HEK293T (cell line): ENCODE results near the gene EPHA2.

ENCODE experiments used
- CTCF ChIA-PET: fragments of 350-600 bp; formaldehyde crosslinking; extraction: SDS; loops from one replicate; lab custom pipeline; 2021; ENCODE audit warnings: antibody characterized with exemption, inconsistent platforms; lab: Yijun Ruan, JAX
- POLR2A ChIA-PET: fragments of 350-600 bp; formaldehyde crosslinking; extraction: SDS; loops from one replicate; lab custom pipeline; 2020; ENCODE audit warnings: antibody characterized with exemption, inconsistent platforms; lab: Yijun Ruan, JAX
- DNase-seq: peaks from one replicate; pipeline ENCODE4 v3.0.0; 2012; ENCODE audit warnings: mixed read lengths; ENCODE audit errors: extremely low spot score
- ARNT ChIP-seq: fragments of 450-650 bp; IDR thresholded peaks from 2 replicates; pipeline ENCODE4 v1.6.1; 2017; ENCODE audit warnings: mild to moderate bottlenecking
- BHLHE40 ChIP-seq: fragments of 450-650 bp; IDR thresholded peaks from 2 replicates; pipeline ENCODE4 v1.6.1; 2016; ENCODE audit warnings: mild to moderate bottlenecking, moderate library complexity, borderline replicate concordance
- CTBP1 ChIP-seq: fragments of 450-650 bp; IDR thresholded peaks from 2 replicates; pipeline ENCODE4 v1.6.1; 2016; ENCODE audit warnings: borderline replicate concordance
- ELF4 ChIP-seq: fragments of 450-650 bp; IDR thresholded peaks from 2 replicates; pipeline ENCODE4 v1.6.1; 2017; ENCODE audit warnings: antibody characterized with exemption
- FOXA1 ChIP-seq: fragments of 450-650 bp; IDR thresholded peaks from 2 replicates; pipeline ENCODE4 v1.6.1; 2016; ENCODE audit warnings: mild to moderate bottlenecking
- FOXK2 ChIP-seq: fragments of 450-650 bp; IDR thresholded peaks from 2 replicates; pipeline ENCODE4 v1.6.1; 2016; ENCODE audit warnings: mild to moderate bottlenecking
- FOXM1 ChIP-seq: fragments of 450-650 bp; IDR thresholded peaks from 2 replicates; pipeline ENCODE4 v1.6.1; 2017; ENCODE audit warnings: mild to moderate bottlenecking, borderline replicate concordance
- HDGF ChIP-seq: fragments of 450-650 bp; IDR thresholded peaks from 2 replicates; pipeline ENCODE4 v1.6.1; 2017; ENCODE audit warnings: antibody characterized with exemption, borderline replicate concordance
- L3MBTL2 ChIP-seq: fragments of 450-650 bp; conservative IDR thresholded peaks from 2 replicates; pipeline ENCODE4 v1.6.1; 2016; ENCODE audit warnings: mild to moderate bottlenecking
- LEF1 ChIP-seq: fragments of 450-650 bp; IDR thresholded peaks from 2 replicates; pipeline ENCODE4 v1.6.1; 2017; ENCODE audit warnings: mild to moderate bottlenecking, borderline replicate concordance
- NFRKB ChIP-seq: fragments of 450-650 bp; IDR thresholded peaks from 2 replicates; pipeline ENCODE4 v1.6.1; 2016; ENCODE audit warnings: mild to moderate bottlenecking, moderate library complexity
- SP1 ChIP-seq: fragments of 450-650 bp; IDR thresholded peaks from 2 replicates; pipeline ENCODE4 v1.6.1; 2017
- SUZ12 ChIP-seq: fragments of 450-650 bp; IDR thresholded peaks from 2 replicates; pipeline ENCODE4 v1.6.1; 2016; ENCODE audit warnings: mild to moderate bottlenecking
- TARDBP ChIP-seq: fragments of 450-650 bp; IDR thresholded peaks from 2 replicates; pipeline ENCODE4 v1.6.1; 2016
- ZNF384 ChIP-seq: fragments of 450-650 bp; IDR thresholded peaks from 2 replicates; pipeline ENCODE4 v1.6.1; 2016
- TF ChIP-seq, protein P1 (sequence below): fragments of 450-650 bp; IDR thresholded peaks from 2 replicates; pipeline ENCODE4 v1.6.1; 2016

EPHA2 gene

GRCh38 chr1:16174261-16174868, 18.5 kb upstream of the EPHA2 start:
- TF ChIP-seq, protein P1, sequence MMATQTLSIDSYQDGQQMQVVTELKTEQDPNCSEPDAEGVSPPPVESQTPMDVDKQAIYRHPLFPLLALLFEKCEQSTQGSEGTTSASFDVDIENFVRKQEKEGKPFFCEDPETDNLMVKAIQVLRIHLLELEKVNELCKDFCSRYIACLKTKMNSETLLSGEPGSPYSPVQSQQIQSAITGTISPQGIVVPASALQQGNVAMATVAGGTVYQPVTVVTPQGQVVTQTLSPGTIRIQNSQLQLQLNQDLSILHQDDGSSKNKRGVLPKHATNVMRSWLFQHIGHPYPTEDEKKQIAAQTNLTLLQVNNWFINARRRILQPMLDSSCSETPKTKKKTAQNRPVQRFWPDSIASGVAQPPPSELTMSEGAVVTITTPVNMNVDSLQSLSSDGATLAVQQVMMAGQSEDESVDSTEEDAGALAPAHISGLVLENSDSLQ, result no peak
- TF ChIP-seq SUZ12 (no peak), TARDBP (no peak), CTBP1 (no peak), ZNF384 (no peak), NFRKB (no peak), SP1 (no peak), FOXM1 (no peak), ARNT (no peak), ELF4 (no peak), LEF1 (no peak), FOXK2 (no peak), FOXA1 (no peak), HDGF (no peak), BHLHE40 (no peak), L3MBTL2 (no peak)
- ChIA-PET POLR2A (no interaction called here), CTCF (no interaction called here)
- no peak for DNase-seq

GRCh38 chr1:16173447-16174260, 17.8 kb upstream of the EPHA2 start:
- ChIA-PET CTCF (interaction anchor here (0.9 kb wide), 1 partner anchor 91 kb away, joined by 5 read pairs; no protein-coding TSS in a partner anchor), POLR2A (interaction anchor here (0.8 to 1.1 kb wide), 2 partner anchors 94 to 100 kb away, joined by 3 read pairs; partner anchors contain the start of gene FAM131C)
- no peak for DNase-seq
- no peak for TF ChIP-seq NFRKB
- TF ChIP-seq HDGF, result no peak
- no peak for TF ChIP-seq BHLHE40
- TF ChIP-seq FOXA1, result no peak
- TF ChIP-seq LEF1, result no peak

DNA sequence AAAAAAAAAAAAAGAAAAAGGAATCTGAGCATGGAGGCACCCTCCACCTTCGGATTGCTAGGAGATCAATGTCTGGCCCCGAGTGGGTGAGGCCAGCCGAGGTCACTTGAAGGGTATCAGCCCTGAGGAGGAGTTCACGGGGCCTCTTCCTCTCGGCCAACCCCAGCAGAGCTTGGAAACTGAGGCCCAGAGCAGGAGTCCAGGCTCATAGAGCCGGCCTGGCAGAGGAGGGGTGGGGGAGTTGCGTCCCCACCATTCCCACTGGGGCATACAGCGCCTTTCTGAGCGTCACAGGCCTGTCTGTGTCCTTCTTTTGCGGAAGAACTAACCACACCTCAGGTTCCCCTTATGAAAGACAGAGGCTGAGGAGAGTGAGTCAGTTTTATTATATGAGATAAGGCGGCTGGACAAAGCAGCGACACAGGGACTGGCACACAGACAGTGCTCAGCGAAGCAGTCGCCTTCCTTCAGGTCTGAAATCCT, 17.1 kb upstream of the EPHA2 start:
- TF ChIP-seq SP1, result no peak
- TF ChIP-seq ELF4, result no peak
- no peak for TF ChIP-seq BHLHE40
- TF ChIP-seq LEF1, result no peak
- TF ChIP-seq ZNF384, result no peak
- no peak for TF ChIP-seq L3MBTL2
- TF ChIP-seq ARNT, result no peak
- no peak for TF ChIP-seq CTBP1
- TF ChIP-seq NFRKB, result no peak
- TF ChIP-seq FOXK2, result no peak
- TF ChIP-seq TARDBP, result no peak
- TF ChIP-seq FOXM1, result no peak
- TF ChIP-seq HDGF, result no peak
- no peak for TF ChIP-seq FOXA1
- TF ChIP-seq, protein P1, result no peak
- no peak for TF ChIP-seq SUZ12
- POLR2A ChIA-PET, result interaction anchor here (0.8 to 1.1 kb wide), 2 partner anchors 94 to 99 kb away, joined by 3 read pairs; partner anchors contain the start of gene FAM131C
- DNase-seq, result no peak
- CTCF ChIA-PET, result interaction anchor here (0.9 kb wide), 1 partner anchor 90 kb away, joined by 5 read pairs; no protein-coding TSS in a partner anchor

GRCh38 chr1:16172218-16172830, 16.5 kb upstream of the EPHA2 start:
- CTCF ChIA-PET, result interaction anchor here (0.6 kb wide), 1 partner anchor 75 kb away, joined by 3 read pairs; no protein-coding TSS in a partner anchor
- DNase-seq, result no peak
- POLR2A ChIA-PET, result no interaction called here
- TF ChIP-seq SP1 (no peak), ELF4 (no peak), TARDBP (no peak), FOXM1 (no peak), ZNF384 (no peak), NFRKB (no peak), L3MBTL2 (no peak), LEF1 (no peak), ARNT (no peak), FOXA1 (no peak), FOXK2 (no peak), BHLHE40 (no peak), SUZ12 (no peak)
- TF ChIP-seq, protein P1, result no peak
